T-helper 17 cell (primary cell): ENCODE results near the gene EGFR. TPM values are rescaled to one million over a fixed set of nuclear protein-coding genes. Genes with fewer than 3 reads are reported as not detected.
"Not testable (repeated sequence)": the region's sequence is repeated elsewhere in the genome, so short reads cannot be mapped to it uniquely, and the experiment has no call there.

Experiments used
- ATAC-seq: fragments of 150-1000 bp; cut with Tn5 transposase; 2 replicates; pipeline ENCODE4 v1.10.0; 2021; ENCODE audit warnings: mild to moderate bottlenecking, moderate library complexity
- DNase-seq, 3 donors: peaks; one replicate each; pipeline versions ENCODE4 v3.0.0 to v3.0.0-alpha.2; 2020 to 2021
- H3K9me3 ChIP-seq: one replicate; pipeline ENCODE4 v1.7.0; 2013; ENCODE audit warnings: low read length, mild to moderate bottlenecking; ENCODE audit not compliant: control insufficient read depth, poor library complexity, severe bottlenecking
- H3K27ac Mint-ChIP-seq: one replicate; pipeline ENCODE4 v1.8.0; 2022; ENCODE audit warnings: mild to moderate bottlenecking, moderate library complexity, mixed read lengths
- H3K27me3 Mint-ChIP-seq: one replicate; pipeline ENCODE4 v1.8.0; 2022; ENCODE audit warnings: mixed read lengths
- H3K36me3 Mint-ChIP-seq: one replicate; pipeline ENCODE4 v1.8.0; 2022; ENCODE audit warnings: low read depth, mixed read lengths
- H3K4me1 Mint-ChIP-seq: one replicate; pipeline ENCODE4 v1.8.0; 2022; ENCODE audit warnings: mild to moderate bottlenecking, mixed read lengths
- H3K4me3 Mint-ChIP-seq: one replicate; pipeline ENCODE4 v1.8.0; 2022; ENCODE audit warnings: mild to moderate bottlenecking, moderate library complexity, mixed read lengths
- total RNA-seq, 4 donors: library from RNA in 2 of 4; stranded (reverse) in 2 of 4; gene quantifications; one replicate each; pipeline ENCODE4 v1.2.3 and lab custom pipeline; 2022 to 2026

EGFR gene
- total RNA-seq, 2 donors from 2014 or later, result not detected

GRCh38 chr7:55033236-55033846, 14.5 kb downstream of the EGFR start:
- no peak for ATAC-seq

GRCh38 chr7:55034776-55035175, 16.0 kb downstream of the EGFR start:
- peaks cover 30% of the 10 kb centered on the region for H3K27me3 Mint-ChIP-seq
- H3K9me3 ChIP-seq, result no peaks in the 10 kb centered on the region
- no peak overlapping the region for H3K4me3 Mint-ChIP-seq
- no peak for ATAC-seq
- H3K27ac Mint-ChIP-seq, result no peak overlapping the region
- peaks cover 2% of the 10 kb centered on the region for H3K4me1 Mint-ChIP-seq
- no peaks in the 10 kb centered on the region for H3K36me3 Mint-ChIP-seq
- no peak for DNase-seq

More at GRCh38 chr7:55033236-55033846, 14.5 kb downstream of the EGFR start:
- DNase-seq, result no peak
- no peaks in the 10 kb centered on the region for H3K9me3 ChIP-seq
- H3K27me3 Mint-ChIP-seq, result peaks cover 18% of the 10 kb centered on the region
- no peaks in the 10 kb centered on the region for H3K36me3 Mint-ChIP-seq
- H3K4me3 Mint-ChIP-seq, result no peak overlapping the region
- no peak overlapping the region for H3K27ac Mint-ChIP-seq
- peaks cover 2% of the 10 kb centered on the region for H3K4me1 Mint-ChIP-seq

GRCh38 chr7:55035410-55035809, 16.6 kb downstream of the EGFR start:
- not testable (repeated sequence) for ATAC-seq, H3K4me1 Mint-ChIP-seq, H3K27ac Mint-ChIP-seq, H3K9me3 ChIP-seq, H3K4me3 Mint-ChIP-seq, H3K36me3 Mint-ChIP-seq, DNase-seq
- peaks cover 35% of the 10 kb centered on the region for H3K27me3 Mint-ChIP-seq

GRCh38 chr7:55036950-55037736, 18.3 kb downstream of the EGFR start:
- ATAC-seq (no peak), DNase-seq (no peak)
- H3K27ac Mint-ChIP-seq, result no peak overlapping the region
- H3K36me3 Mint-ChIP-seq, result no peaks in the 10 kb centered on the region
- peaks cover 39% of the 10 kb centered on the region for H3K27me3 Mint-ChIP-seq
- H3K4me3 Mint-ChIP-seq, result no peak overlapping the region
- H3K9me3 ChIP-seq, result no peaks in the 10 kb centered on the region
- peaks cover 2% of the 10 kb centered on the region for H3K4me1 Mint-ChIP-seq

- no peaks in the 10 kb centered on the region for H3K9me3 ChIP-seq
- ATAC-seq, result no peak
- Mint-ChIP-seq H3K27me3 (peaks cover 24% of the 10 kb centered on the region), H3K4me1 (no peaks in the 10 kb centered on the region), H3K4me3 (no peak overlapping the region), H3K36me3 (no peaks in the 10 kb centered on the region), H3K27ac (no peak overlapping the region)
- no peak for DNase-seq
Measured at GRCh38 chr7:55043691-55044370, 25.0 kb downstream of the EGFR start.

GRCh38 chr7:55044371-55044717, 25.5 kb downstream of the EGFR start:
- peaks cover 19% of the 10 kb centered on the region for H3K27me3 Mint-ChIP-seq
- H3K36me3 Mint-ChIP-seq, result no peaks in the 10 kb centered on the region

GRCh38 chr7:55044791-55045190, 26.0 kb downstream of the EGFR start:
- H3K27me3 Mint-ChIP-seq, result peaks cover 15% of the 10 kb centered on the region
- H3K27ac Mint-ChIP-seq, result no peak overlapping the region
- no peaks in the 10 kb centered on the region for H3K9me3 ChIP-seq
- no peaks in the 10 kb centered on the region for H3K4me1 Mint-ChIP-seq
- no peak for DNase-seq
- no peak overlapping the region for H3K4me3 Mint-ChIP-seq
- H3K36me3 Mint-ChIP-seq, result no peaks in the 10 kb centered on the region
- no peak for ATAC-seq

More at GRCh38 chr7:55044371-55044717, 25.5 kb downstream of the EGFR start:
- ATAC-seq (no peak), DNase-seq (no peak)
- H3K4me3 Mint-ChIP-seq, result no peak overlapping the region
- H3K4me1 Mint-ChIP-seq, result no peaks in the 10 kb centered on the region
- H3K27ac Mint-ChIP-seq, result no peak overlapping the region
- no peaks in the 10 kb centered on the region for H3K9me3 ChIP-seq

GRCh38 chr7:55046582-55047342, 27.9 kb downstream of the EGFR start:
- H3K4me1 Mint-ChIP-seq, result peaks cover 2% of the 10 kb centered on the region
- H3K9me3 ChIP-seq, result no peaks in the 10 kb centered on the region
- ATAC-seq, result no peak
- H3K36me3 Mint-ChIP-seq, result no peaks in the 10 kb centered on the region
- H3K27me3 Mint-ChIP-seq, result peaks cover 18% of the 10 kb centered on the region
- no peak for DNase-seq
- no peak overlapping the region for H3K27ac Mint-ChIP-seq
- no peak overlapping the region for H3K4me3 Mint-ChIP-seq

GRCh38 chr7:55048221-55048859, 29.5 kb downstream of the EGFR start:
- ATAC-seq, result no peak
- Mint-ChIP-seq H3K27me3 (peaks cover 20% of the 10 kb centered on the region), H3K36me3 (no peaks in the 10 kb centered on the region), H3K4me3 (no peak overlapping the region), H3K27ac (no peak overlapping the region), H3K4me1 (peaks cover 2% of the 10 kb centered on the region)
- no peaks in the 10 kb centered on the region for H3K9me3 ChIP-seq
- no peak for DNase-seq

- Mint-ChIP-seq H3K27ac (no peak overlapping the region), H3K27me3 (peaks cover 34% of the 10 kb centered on the region), H3K4me3 (no peak overlapping the region), H3K36me3 (no peaks in the 10 kb centered on the region), H3K4me1 (peaks cover 2% of the 10 kb centered on the region)
- DNase-seq (no peak), ATAC-seq (no peak)
- H3K9me3 ChIP-seq, result no peaks in the 10 kb centered on the region
Measured at GRCh38 chr7:55050281-55050680, 31.5 kb downstream of the EGFR start.

- H3K9me3 ChIP-seq, result no peaks in the 10 kb centered on the region
- ATAC-seq, result no peak
- Mint-ChIP-seq H3K27ac (no peak overlapping the region), H3K27me3 (peaks cover 47% of the 10 kb centered on the region), H3K4me3 (no peak overlapping the region), H3K36me3 (no peaks in the 10 kb centered on the region), H3K4me1 (peaks cover 4% of the 10 kb centered on the region)
- DNase-seq, result no peak
Measured at GRCh38 chr7:55052081-55052480, 33.3 kb downstream of the EGFR start.

GRCh38 chr7:55052741-55053427, 34.1 kb downstream of the EGFR start:
- peaks cover 47% of the 10 kb centered on the region for H3K27me3 Mint-ChIP-seq
- H3K4me3 Mint-ChIP-seq, result no peak overlapping the region
- no peaks in the 10 kb centered on the region for H3K36me3 Mint-ChIP-seq
- H3K27ac Mint-ChIP-seq, result no peak overlapping the region
- no peak for DNase-seq
- ATAC-seq, result no peak
- no peaks in the 10 kb centered on the region for H3K9me3 ChIP-seq
- peaks cover 4% of the 10 kb centered on the region for H3K4me1 Mint-ChIP-seq
